H1 (cell line): ENCODE data around the gene KCNMA1. TPM values are rescaled to one million over a fixed set of nuclear protein-coding genes. Genes with fewer than 3 reads are reported as not detected.

Experiments used
- CTCF ChIA-PET: fragments of 300-600 bp; sonication (Branson Sonifier 250); formaldehyde crosslinking; loops from one replicate; lab custom pipeline; 2021; ENCODE audit not compliant: partially characterized antibody; lab: Charles Lee
- POLR2A ChIA-PET: fragments of 300-600 bp; sonication (Branson Sonifier 250); formaldehyde crosslinking; loops from one replicate; lab custom pipeline; 2021; ENCODE audit warnings: inconsistent platforms; ENCODE audit not compliant: partially characterized antibody; lab: Charles Lee
- DNase-seq, 2 experiments: peaks; one replicate each; pipeline versions ENCODE4 v3.0.0 to v3.0.0-alpha.2; 2010 to 2022; ENCODE audit warnings: low spot score in 2 of 2, low read depth in 1 of 2, mixed read lengths in 1 of 2
- FAIRE-seq: peaks from 2 replicates; lab custom pipeline; 2011; peaks lifted over from hg19 to GRCh38; lab: Jason Lieb, UNC
- H2AFZ ChIP-seq: 2 replicates; pipeline ENCODE4 v1.8.1; 2012; ENCODE audit warnings: low read length, inconsistent platforms
- H2AK5ac ChIP-seq: 2 replicates; pipeline ENCODE4 v1.6.1; 2013; ENCODE audit warnings: low read depth, low read length
- H2BK120ac ChIP-seq: replicated peaks from 2 replicates; pipeline ENCODE3; 2013; ENCODE audit warnings: low read depth, low read length, inconsistent platforms
- H2BK12ac ChIP-seq: 2 replicates; pipeline ENCODE4 v1.6.1; 2013; ENCODE audit warnings: low read depth, low read length
- H2BK15ac ChIP-seq: 2 replicates; pipeline ENCODE4 v1.6.1; 2013; ENCODE audit warnings: low read length
- H2BK20ac ChIP-seq: 2 replicates; pipeline ENCODE4 v1.6.1; 2013; ENCODE audit warnings: low read length
- H2BK5ac ChIP-seq: 2 replicates; pipeline ENCODE4 v1.6.1; 2013; ENCODE audit warnings: low read depth, low read length
- H3K14ac ChIP-seq: 2 replicates; pipeline ENCODE4 v1.6.1; 2013; ENCODE audit warnings: inconsistent platforms; ENCODE audit not compliant: insufficient read length
- H3K18ac ChIP-seq: 2 replicates; pipeline ENCODE4 v1.6.1; 2013; ENCODE audit warnings: low read length; ENCODE audit errors: extremely low read depth
- H3K23ac ChIP-seq: 2 replicates; pipeline ENCODE4 v1.6.1; 2013; ENCODE audit warnings: inconsistent platforms; ENCODE audit not compliant: insufficient read length
- H3K23me2 ChIP-seq: 2 replicates; pipeline ENCODE4 v1.6.1; 2013; ENCODE audit warnings: low read depth, low read length
- H3K27ac ChIP-seq: 2 replicates; pipeline ENCODE4 v1.6.1; 2011; ENCODE audit warnings: low read depth, low read length, inconsistent platforms
- H3K27me3 ChIP-seq, 4 experiments: replicated peaks in 1 of 4; 1 replicate in 1 of 4; 2 replicates in 3 of 4; pipeline versions ENCODE4 v1.6.1 to v1.8.1; 2011 to 2013; ENCODE audit warnings: low read length in 3 of 4, mild to moderate bottlenecking in 3 of 4, inconsistent platforms in 2 of 4, mixed read lengths in 2 of 4, moderate library complexity in 1 of 4; ENCODE audit not compliant: control insufficient read depth in 3 of 4, insufficient read depth in 3 of 4; ENCODE audit errors: extremely low read depth in 1 of 4
- H3K36me3 ChIP-seq, 4 experiments: 2 replicates each; pipeline versions ENCODE4 v1.6.1 to v1.8.1; 2011 to 2013; ENCODE audit warnings: mild to moderate bottlenecking in 4 of 4, low read length in 3 of 4, moderate library complexity in 2 of 4, control low read depth in 1 of 4, inconsistent platforms in 1 of 4; ENCODE audit not compliant: insufficient read depth in 4 of 4, control insufficient read depth in 2 of 4
- H3K4ac ChIP-seq: replicated peaks from 2 replicates; pipeline ENCODE3; 2013; ENCODE audit warnings: low read length, low read depth, mixed read lengths, inconsistent platforms; ENCODE audit not compliant: insufficient read length
- H3K4me1 ChIP-seq, 4 experiments: replicated peaks in 1 of 4; 1 replicate in 1 of 4; 2 replicates in 3 of 4; pipeline versions ENCODE4 v1.6.1 to v1.8.1; 2011 to 2013; ENCODE audit warnings: low read length in 3 of 4, inconsistent platforms in 2 of 4, mixed read lengths in 1 of 4; ENCODE audit not compliant: insufficient read depth in 4 of 4, control insufficient read depth in 3 of 4
- H3K4me2 ChIP-seq, 2 experiments: 2 replicates each; pipeline versions ENCODE4 v1.6.1 to v1.8.1; 2011 to 2013; ENCODE audit warnings: low read depth in 2 of 2, low read length in 2 of 2, control low read depth in 1 of 2, inconsistent platforms in 1 of 2, mild to moderate bottlenecking in 1 of 2; ENCODE audit not compliant: insufficient read depth in 1 of 2
- H3K4me3 ChIP-seq, 4 experiments: fragments of 200-600, 300-600 bp in 1 of 4; sonication (generic), shearing (Covaris generic), sonication (Bioruptor Twin) in 1 of 4; 2 replicates each; pipeline versions ENCODE4 v1.5.1 to v1.8.1; 2011 to 2016; ENCODE audit warnings: low read length in 4 of 4, low read depth in 3 of 4, control low read depth in 2 of 4, inconsistent platforms in 2 of 4, mild to moderate bottlenecking in 2 of 4, mixed read lengths in 1 of 4, moderate library complexity in 1 of 4; ENCODE audit not compliant: insufficient read depth in 2 of 4; ENCODE audit errors: extremely low read depth in 1 of 4
- H3K56ac ChIP-seq: replicated peaks from 2 replicates; pipeline ENCODE3; 2013; ENCODE audit warnings: low read depth, mild to moderate bottlenecking, mixed read lengths, low read length, inconsistent platforms; ENCODE audit not compliant: insufficient read length
- H3K79me1 ChIP-seq: 2 replicates; pipeline ENCODE4 v1.6.1; 2013; ENCODE audit warnings: low read depth, low read length, control low read depth
- H3K79me2 ChIP-seq, 2 experiments: 2 replicates each; pipeline versions ENCODE4 v1.6.1 to v1.8.1; 2012 to 2013; ENCODE audit warnings: low read length in 2 of 2, mild to moderate bottlenecking in 2 of 2, inconsistent platforms in 1 of 2; ENCODE audit not compliant: insufficient read depth in 2 of 2, control insufficient read depth in 1 of 2
- H3K9ac ChIP-seq, 4 experiments: replicated peaks in 1 of 4; 1 replicate in 1 of 4; 2 replicates in 3 of 4; pipeline versions ENCODE4 v1.6.1 to v1.8.1; 2011 to 2013; ENCODE audit warnings: low read depth in 3 of 4, low read length in 3 of 4, control low read depth in 2 of 4, mild to moderate bottlenecking in 2 of 4, moderate library complexity in 2 of 4, inconsistent platforms in 1 of 4; ENCODE audit errors: extremely low read depth in 1 of 4
- H3K9me3 ChIP-seq, 2 experiments: 2 replicates each; pipeline versions ENCODE4 v1.6.1 to v1.8.1; 2012 to 2013; ENCODE audit warnings: mild to moderate bottlenecking in 2 of 2, moderate library complexity in 2 of 2, control low read depth in 1 of 2, inconsistent platforms in 1 of 2, low read depth in 1 of 2, low read length in 1 of 2, mixed read lengths in 1 of 2; ENCODE audit not compliant: insufficient read depth in 2 of 2
- H4K20me1 ChIP-seq, 2 experiments: replicated peaks in 1 of 2; 2 replicates each; pipeline versions ENCODE3 to v1.8.1; 2011 to 2013; ENCODE audit warnings: inconsistent platforms in 2 of 2, low read length in 2 of 2, mild to moderate bottlenecking in 1 of 2; ENCODE audit not compliant: insufficient read depth in 2 of 2, control insufficient read depth in 1 of 2
- H4K5ac ChIP-seq: 2 replicates; pipeline ENCODE4 v1.6.1; 2013; ENCODE audit warnings: low read length, low read depth, mixed read lengths, inconsistent platforms; ENCODE audit not compliant: insufficient read length
- H4K8ac ChIP-seq: 2 replicates; pipeline ENCODE4 v1.8.0; 2013; ENCODE audit warnings: mild to moderate bottlenecking, moderate library complexity, low read length, inconsistent platforms; ENCODE audit not compliant: insufficient read depth; ENCODE audit errors: extremely low read depth
- H4K91ac ChIP-seq: replicated peaks from 2 replicates; pipeline ENCODE3; 2013; ENCODE audit warnings: low read length, mixed read lengths, inconsistent platforms; ENCODE audit not compliant: insufficient read length
- CBX5 ChIP-seq: fragments of 300-800, 300-1000 bp; sonication (generic); IDR thresholded peaks from 2 replicates; pipeline ENCODE4 v1.7.1; 2016; ENCODE audit warnings: antibody characterized with exemption, low read length, low read depth
- E2F6 ChIP-seq: IDR thresholded peaks from 2 replicates; pipeline ENCODE4 v1.6.1; 2012; ENCODE audit warnings: inconsistent platforms
- GABPA ChIP-seq: IDR thresholded peaks from 2 replicates; pipeline ENCODE4 v1.6.1; 2011; ENCODE audit warnings: mild to moderate bottlenecking, low read length, moderate library complexity, borderline replicate concordance; ENCODE audit not compliant: insufficient read depth
- KDM1A ChIP-seq: fragments of 200-600, 300-600 bp; sonication (generic); IDR thresholded peaks from 2 replicates; pipeline ENCODE4 v1.7.1; 2016; ENCODE audit warnings: mild to moderate bottlenecking, low read length, borderline replicate concordance
- NANOG ChIP-seq: IDR thresholded peaks from 2 replicates; pipeline ENCODE4 v1.6.1; 2011; ENCODE audit warnings: low read length, low read depth, mild to moderate bottlenecking, inconsistent platforms; ENCODE audit not compliant: insufficient read depth, poor library complexity, severe bottlenecking
- PHF8 ChIP-seq: fragments of 200-600 bp; sonication (generic); conservative IDR thresholded peaks from 2 replicates; pipeline ENCODE4 v1.7.1; 2012; ENCODE audit warnings: low read depth, mild to moderate bottlenecking, inconsistent platforms, low read length, moderate library complexity
- POLR2A ChIP-seq, 2 experiments: IDR thresholded peaks; 1 replicate in 1 of 2; 2 replicates in 1 of 2; pipeline ENCODE4 v1.6.1; 2011; ENCODE audit warnings: low read depth in 2 of 2, low read length in 2 of 2, mild to moderate bottlenecking in 2 of 2; ENCODE audit errors: control extremely low read depth in 1 of 2
- RXRA ChIP-seq: IDR thresholded peaks from 2 replicates; pipeline ENCODE4 v1.6.1; 2011; ENCODE audit warnings: low read depth, mild to moderate bottlenecking, low read length, moderate library complexity; ENCODE audit not compliant: insufficient read depth
- SAP30 ChIP-seq: fragments of 300-600 bp; sonication (generic); IDR thresholded peaks from 2 replicates; pipeline ENCODE4 v1.7.1; 2012; ENCODE audit warnings: low read length, moderate library complexity, mild to moderate bottlenecking, inconsistent platforms; ENCODE audit not compliant: insufficient read depth, insufficient replicate concordance
- WGBS, 2 experiments: shearing (Covaris generic) in 1 of 2; methylation state at CpG; one replicate each; pipeline versions ENCODE4 v1.1.6 to v1.1.7; 2013 to 2015; ENCODE audit warnings: low lambda C conversion rate in 2 of 2, mixed read lengths in 2 of 2, inconsistent platforms in 1 of 2, low coverage in 1 of 2, missing lambda C conversion rate in 1 of 2; ENCODE audit not compliant: insufficient replicate concordance in 2 of 2, insufficient coverage in 1 of 2, insufficient read length in 1 of 2; ENCODE audit errors: extremely low coverage in 1 of 2, missing lambda C conversion rate in 1 of 2; 5-methylcytosine and 5-hydroxymethylcytosine counted together
- polyA plus RNA-seq, 7 experiments: library from polyadenylated mRNA; depleted of rRNA in 3 of 7; stranded (reverse) in 5 of 7; unstranded in 2 of 7; fragments of >200 nt in 5 of 7; fragments of 200-250 nt in 2 of 7; gene quantifications; 1 replicate in 5 of 7; 2 replicates in 1 of 7; 4 replicates in 1 of 7; pipeline versions ENCODE4 v1.2.1 to v1.2.3, GENCODE V29; 2011 to 2013; ENCODE audit warnings: missing spikeins in 2 of 7, mixed read lengths in 2 of 7
- total RNA-seq: library from RNA; stranded (reverse); fragmentation: NEBNext Ultra II Directional; extraction: Animal tissue kit (Norgen Biotek cat#: 25700); gene quantifications from 2 replicates; pipeline ENCODE4 v1.2.1, GENCODE V29; 2021

Gene KCNMA1
- total and polyA plus RNA-seq, 2 of the 8 experiments (the other 6 are each of a cell fraction or from before 2014, with no cell fraction given): 10.2 to 11.1 TPM

DNA sequence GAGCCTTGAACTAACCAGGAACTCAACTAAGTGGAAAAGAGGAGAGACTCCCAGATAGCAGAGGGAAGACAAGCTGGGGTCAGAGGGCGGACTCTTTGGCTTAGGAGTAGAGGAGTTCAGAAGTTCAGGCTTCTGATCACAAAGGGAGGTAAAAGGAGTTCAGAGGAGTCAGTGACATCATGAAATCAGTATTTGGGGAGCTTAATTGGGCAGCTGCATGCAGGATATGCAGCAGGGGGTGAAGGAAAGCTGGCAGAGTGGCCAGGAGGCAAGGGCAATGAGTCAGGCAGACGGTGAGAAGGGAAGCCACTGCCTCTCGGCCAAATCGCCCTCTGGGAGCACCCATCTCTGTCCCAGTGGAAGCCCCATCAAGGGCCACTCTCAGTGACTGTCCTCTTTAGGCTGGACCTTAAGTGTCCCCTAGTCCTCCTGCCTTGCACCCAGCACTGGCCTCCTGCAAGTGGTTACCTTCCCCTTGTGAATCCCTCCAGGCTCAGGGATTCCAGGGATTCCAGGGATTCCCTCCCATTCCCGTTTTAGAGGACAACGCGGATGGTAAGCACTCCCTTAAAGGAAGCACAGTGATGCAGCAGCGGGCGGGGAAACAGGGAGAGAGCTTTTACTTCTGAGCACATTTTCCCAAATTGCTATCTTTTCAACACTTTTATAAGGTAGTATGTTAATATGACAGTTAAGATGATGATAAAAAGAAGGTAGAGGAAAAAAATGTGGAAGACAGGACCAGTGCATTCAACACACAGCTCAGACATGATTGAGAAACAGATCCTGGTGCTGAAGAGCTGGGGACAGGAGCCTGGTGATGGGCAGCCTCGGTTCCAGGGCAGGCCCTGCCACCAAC lies 72.6 kb downstream of the KCNMA1 start:
- DNase-seq (peak; percentile 77 to 82), FAIRE-seq (peak; percentile 70)
- no peaks in the 10 kb centered on the region for H3K9me3 ChIP-seq
- H3K4me3 ChIP-seq: peak overlapping the region in 2 of 4 experiments; percentile 9 to 19; a peak in 2 of 8 replicates
- H3K36me3 ChIP-seq: no peaks in the 10 kb centered on the region
- H3K23ac ChIP-seq: no peak overlapping the region
- H3K4me1 ChIP-seq: peaks cover 9 to 18% (median 14%) of the 10 kb centered on the region in 4 experiments
- no peak overlapping the region for H2BK120ac ChIP-seq
- peak overlapping the region; percentile 73; the same call in 1 of the 2 replicates for H2BK20ac ChIP-seq
- ChIA-PET POLR2A (interaction anchor here (0.7 to 4.9 kb wide), 11 partner anchors 8 to 159 kb away, joined by 3 to 21 read pairs (median 4); no protein-coding TSS in a partner anchor), CTCF (interaction anchor here (0.6 to 2.2 kb wide), 9 partner anchors 10 to 146 kb away, joined by 3 to 8 read pairs (median 3); no protein-coding TSS in a partner anchor)
- no peaks in the 10 kb centered on the region for H3K79me2 ChIP-seq
- WGBS, 2 experiments: 25% methylated on average over 10 of the region's 10 CpGs; no CpG with 5 or more reads in 1 of the 2 experiments
- H2BK5ac ChIP-seq: peak overlapping the region; percentile 95
- H4K8ac ChIP-seq: peak overlapping the region; percentile 89; the same call in 1 of the 2 replicates
- H3K79me1 ChIP-seq: no peaks in the 10 kb centered on the region
- peak overlapping the region; percentile 59; the same call in 1 of the 2 replicates for H3K27ac ChIP-seq
- no peaks in the 10 kb centered on the region for H3K27me3 ChIP-seq
- peak overlapping the region; percentile 89 for H3K18ac ChIP-seq
- H2BK12ac ChIP-seq: peak overlapping the region; percentile 91
- peak overlapping the region in 2 of 4 experiments; percentile 14 to 17; a peak in 1 of 7 replicates for H3K9ac ChIP-seq
- no peak overlapping the region for H3K14ac ChIP-seq
- peak overlapping the region; percentile 87 for H4K91ac ChIP-seq
- H3K56ac ChIP-seq: no peak overlapping the region
- H2AFZ ChIP-seq: peak overlapping the region; percentile 69; the same call in 1 of the 2 replicates
- H4K20me1 ChIP-seq: no peaks in the 10 kb centered on the region
- peak overlapping the region; percentile 85; the same call in 1 of the 2 replicates for H2AK5ac ChIP-seq
- no peaks in the 10 kb centered on the region for H3K23me2 ChIP-seq
- peak overlapping the region; percentile 22 for H4K5ac ChIP-seq
- no peak overlapping the region for H2BK15ac ChIP-seq
- peak overlapping the region; percentile 91 for H3K4ac ChIP-seq
- H3K4me2 ChIP-seq: peak overlapping the region; percentile 50 to 60
- TF ChIP-seq E2F6: peak; percentile 74
- no peak for TF ChIP-seq SAP30
- peak; percentile 43 for TF ChIP-seq NANOG
- TF ChIP-seq KDM1A: no peak
- no peak; the same call in 1 of the 2 replicates for TF ChIP-seq GABPA
- peak in 1 of 2 experiments; percentile 78; a peak in 2 of 3 replicates for TF ChIP-seq POLR2A (IDR thresholded peaks at IDR 0.05; ENCODE audit: control extremely low read depth in 1 of 2, low read depth in 2 of 2, low read length in 2 of 2)
- 0 out of 2 replicates have a peak, but pooled peaks have one; percentile 14 for TF ChIP-seq RXRA
- TF ChIP-seq PHF8: no peak
- TF ChIP-seq CBX5: no peak
